HepG2 (cell line): Measurements from ENCODE around the gene ADPRS. TPM values are rescaled to one million over a fixed set of nuclear protein-coding genes. Genes with fewer than 3 reads are reported as not detected.
A peak's percentile ranks its signal among the peaks of the same experiment; 100 is the strongest.

Source experiments
- STAG1 ChIP-seq: sonication (generic); formaldehyde crosslinking; IDR thresholded peaks from 2 replicates; pipeline ENCODE4 v1.4.0; 2020; ENCODE audit warnings: missing genetic modification reagents
- TCF7 ChIP-seq: sonication (generic); IDR thresholded peaks from 2 replicates; pipeline ENCODE4 v1.6.1; 2016; ENCODE audit warnings: antibody characterized with exemption, low read depth
- polyA plus RNA-seq, 8 experiments: library from polyadenylated mRNA; depleted of rRNA in 3 of 8; stranded (reverse) in 7 of 8; unstranded in 1 of 8; fragments of >200 nt; fragmentation: Illumina TruSeq in 4 of 8; extraction: Trizol in 4 of 8; gene quantifications; 2 replicates each; pipeline versions ENCODE4 v1.2.1 to v1.2.3, GENCODE V29; 2011 to 2016; ENCODE audit warnings: low read depth in 4 of 8, missing spikeins in 1 of 8, mixed read lengths in 1 of 8; ENCODE audit not compliant: insufficient read depth in 1 of 8
- total RNA-seq, 5 experiments: library from RNA; depleted of rRNA; stranded (reverse); fragments of >200 nt; fragmentation: Illumina TruSeq; extraction: Trizol; gene quantifications; 2 replicates each; pipeline ENCODE4 v1.2.3, GENCODE V29; 2016; ENCODE audit warnings: low read depth in 1 of 5
- TF ChIP-seq, protein P1 (sequence below): sonication (generic); formaldehyde crosslinking; IDR thresholded peaks from 2 replicates; pipeline ENCODE4 v1.4.0; 2020; ENCODE audit warnings: missing genetic modification reagents, borderline replicate concordance

ADPRS gene
- total and polyA plus RNA-seq, 2 of the 13 experiments (the other 11 are each of a cell fraction or from before 2014, with no cell fraction given), result 30.6 to 36.4 TPM

DNA sequence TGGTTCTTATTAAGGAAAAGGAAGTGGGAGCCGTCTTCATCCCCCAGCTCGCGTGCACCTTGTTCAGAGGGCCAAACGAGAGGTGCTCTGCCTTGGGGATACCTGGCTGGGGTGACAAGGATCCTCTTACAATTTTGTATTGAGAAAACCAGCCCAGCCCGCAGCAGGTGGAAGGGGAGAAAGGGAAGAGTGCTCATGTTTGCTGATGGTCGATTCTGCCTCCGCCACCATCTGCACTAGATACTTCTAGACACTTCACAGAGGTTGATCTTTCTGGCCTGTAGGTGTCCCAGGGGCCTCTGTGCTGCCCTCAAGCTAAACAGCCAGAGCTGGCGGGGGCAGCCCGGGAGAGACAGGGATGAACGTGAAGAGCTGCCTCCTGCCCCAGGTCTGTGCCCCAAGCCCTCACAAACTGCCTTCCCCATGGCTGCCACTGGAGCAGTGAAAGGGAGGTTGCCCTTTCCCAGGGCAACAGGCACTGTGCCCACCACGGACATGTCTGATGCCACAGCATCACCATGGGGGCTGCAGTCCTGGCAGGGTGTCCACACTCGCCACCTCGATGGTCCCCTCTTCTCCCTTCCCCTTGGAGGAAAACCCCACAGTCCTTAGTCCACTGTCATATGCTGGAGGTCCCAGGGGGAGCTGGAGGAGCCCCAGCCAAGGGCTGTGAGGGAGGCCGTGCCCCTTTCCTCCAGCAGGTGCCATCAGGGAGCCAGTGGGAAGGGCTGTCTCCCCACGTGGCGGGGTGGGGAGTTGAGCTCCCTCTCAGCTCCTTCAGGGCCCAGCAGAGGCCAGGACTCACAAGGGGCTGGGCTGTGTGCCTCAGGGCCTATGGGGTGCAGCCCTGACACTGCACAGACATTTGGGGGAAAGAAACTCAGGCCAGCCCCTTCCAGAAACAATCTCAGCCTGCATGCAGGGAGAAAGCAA lies 8.1 kb downstream of the ADPRS start (continued):
- TF ChIP-seq TCF7 (no peak), STAG1 (CRISPR knock-in tag) (peak; percentile 38)
- TF ChIP-seq, protein P1, sequence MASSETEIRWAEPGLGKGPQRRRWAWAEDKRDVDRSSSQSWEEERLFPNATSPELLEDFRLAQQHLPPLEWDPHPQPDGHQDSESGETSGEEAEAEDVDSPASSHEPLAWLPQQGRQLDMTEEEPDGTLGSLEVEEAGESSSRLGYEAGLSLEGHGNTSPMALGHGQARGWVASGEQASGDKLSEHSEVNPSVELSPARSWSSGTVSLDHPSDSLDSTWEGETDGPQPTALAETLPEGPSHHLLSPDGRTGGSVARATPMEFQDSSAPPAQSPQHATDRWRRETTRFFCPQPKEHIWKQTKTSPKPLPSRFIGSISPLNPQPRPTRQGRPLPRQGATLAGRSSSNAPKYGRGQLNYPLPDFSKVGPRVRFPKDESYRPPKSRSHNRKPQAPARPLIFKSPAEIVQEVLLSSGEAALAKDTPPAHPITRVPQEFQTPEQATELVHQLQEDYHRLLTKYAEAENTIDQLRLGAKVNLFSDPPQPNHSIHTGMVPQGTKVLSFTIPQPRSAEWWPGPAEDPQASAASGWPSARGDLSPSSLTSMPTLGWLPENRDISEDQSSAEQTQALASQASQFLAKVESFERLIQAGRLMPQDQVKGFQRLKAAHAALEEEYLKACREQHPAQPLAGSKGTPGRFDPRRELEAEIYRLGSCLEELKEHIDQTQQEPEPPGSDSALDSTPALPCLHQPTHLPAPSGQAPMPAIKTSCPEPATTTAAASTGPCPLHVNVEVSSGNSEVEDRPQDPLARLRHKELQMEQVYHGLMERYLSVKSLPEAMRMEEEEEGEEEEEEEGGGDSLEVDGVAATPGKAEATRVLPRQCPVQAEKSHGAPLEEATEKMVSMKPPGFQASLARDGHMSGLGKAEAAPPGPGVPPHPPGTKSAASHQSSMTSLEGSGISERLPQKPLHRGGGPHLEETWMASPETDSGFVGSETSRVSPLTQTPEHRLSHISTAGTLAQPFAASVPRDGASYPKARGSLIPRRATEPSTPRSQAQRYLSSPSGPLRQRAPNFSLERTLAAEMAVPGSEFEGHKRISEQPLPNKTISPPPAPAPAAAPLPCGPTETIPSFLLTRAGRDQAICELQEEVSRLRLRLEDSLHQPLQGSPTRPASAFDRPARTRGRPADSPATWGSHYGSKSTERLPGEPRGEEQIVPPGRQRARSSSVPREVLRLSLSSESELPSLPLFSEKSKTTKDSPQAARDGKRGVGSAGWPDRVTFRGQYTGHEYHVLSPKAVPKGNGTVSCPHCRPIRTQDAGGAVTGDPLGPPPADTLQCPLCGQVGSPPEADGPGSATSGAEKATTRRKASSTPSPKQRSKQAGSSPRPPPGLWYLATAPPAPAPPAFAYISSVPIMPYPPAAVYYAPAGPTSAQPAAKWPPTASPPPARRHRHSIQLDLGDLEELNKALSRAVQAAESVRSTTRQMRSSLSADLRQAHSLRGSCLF (CRISPR knock-in tag), result no peak
